HG03103 (cell line): ENCODE data around the gene LPCAT2.

Experiments used
- ATAC-seq: cut with Tn5 transposase; IDR thresholded peaks from one replicate; pipeline ENCODE4 v1.9.1; 2021; ENCODE audit warnings: low read depth; ENCODE audit not compliant: unreplicated experiment

The LPCAT2 gene

GRCh38 chr16:55542459-55543082, 33.7 kb downstream of the LPCAT2 start:
- no peak for ATAC-seq

GRCh38 chr16:55543472-55543871, 34.6 kb downstream of the LPCAT2 start:
- no peak for ATAC-seq

- ATAC-seq, result no peak
Measured at GRCh38 chr16:55552621-55553020, 43.7 kb downstream of the LPCAT2 start.

- no peak for ATAC-seq
Measured at GRCh38 chr16:55555436-55555835, 46.6 kb downstream of the LPCAT2 start.

GRCh38 chr16:55557186-55557585, 48.3 kb downstream of the LPCAT2 start:
- no peak for ATAC-seq

- ATAC-seq, result no peak
Measured at GRCh38 chr16:55559233-55559632, 50.4 kb downstream of the LPCAT2 start.

- ATAC-seq, result no peak
Measured at GRCh38 chr16:55559933-55560516, 51.2 kb downstream of the LPCAT2 start.

GRCh38 chr16:55561319-55561848, 52.5 kb downstream of the LPCAT2 start:
- no peak for ATAC-seq

- ATAC-seq, result no peak
Measured at GRCh38 chr16:55562936-55563335, 54.1 kb downstream of the LPCAT2 start.

- ATAC-seq, result no peak
Measured at GRCh38 chr16:55563797-55564196, 54.9 kb downstream of the LPCAT2 start.

GRCh38 chr16:55565086-55565485, 56.2 kb downstream of the LPCAT2 start:
- ATAC-seq, result no peak

GRCh38 chr16:55566432-55567175, 57.7 kb downstream of the LPCAT2 start, which contains the start of gene CAPNS2:
Gene CAPNS2 (plus strand): TSS chr16:55566684. CDS start chr16:55566757, 73 bp downstream.
- ATAC-seq, result no peak

- no peak for ATAC-seq
Measured at GRCh38 chr16:55567382-55567781, 58.5 kb downstream of the LPCAT2 start.

GRCh38 chr16:55568207-55568606, 59.3 kb downstream of the LPCAT2 start:
- no peak for ATAC-seq

GRCh38 chr16:55569025-55569424, 60.2 kb downstream of the LPCAT2 start:
- no peak for ATAC-seq

- ATAC-seq, result no peak
Measured at GRCh38 chr16:55570159-55570558, 61.3 kb downstream of the LPCAT2 start.

GRCh38 chr16:55571191-55571897, 62.5 kb downstream of the LPCAT2 start:
- no peak for ATAC-seq

- no peak for ATAC-seq
Measured at GRCh38 chr16:55572439-55572838, 63.6 kb downstream of the LPCAT2 start.

- ATAC-seq, result no peak
Measured at GRCh38 chr16:55574811-55575210, 65.9 kb downstream of the LPCAT2 start.

GRCh38 chr16:55575496-55575895, 66.6 kb downstream of the LPCAT2 start:
- ATAC-seq, result no peak

GRCh38 chr16:55576384-55576783, 67.5 kb downstream of the LPCAT2 start:
- no peak for ATAC-seq
